ENCODE data around the gene C6orf89. TPM values are rescaled to one million over a fixed set of nuclear protein-coding genes. Genes with fewer than 3 reads are reported as not detected.
"Not testable (repeated sequence)": the region's sequence is repeated elsewhere in the genome, so short reads cannot be mapped to it uniquely, and the experiment has no call there.

The C6orf89 gene
- total RNA-seq, 1 experiment from 2014 or later, result 47.6 TPM

GRCh38 chr6:36945301-36945700 is 59.5 kb downstream of the C6orf89 start:
- no peak for DNase-seq (ENCODE audit: low read depth in 1 of 2, low spot score in 2 of 2)
- Histone ChIP-seq H3K27ac (no peak overlapping the region), H3K9me3 (replicated peaks) (no peaks in the 10 kb centered on the region), H3K4me1 (replicated peaks) (peaks cover 18% of the 10 kb centered on the region), H3K27me3 (replicated peaks) (0 out of 2 replicates have a peak, but pooled peaks cover 3% of the 10 kb centered on the region), H3K4me3 (no peak overlapping the region), H3K36me3 (no peaks in the 10 kb centered on the region)

DNA sequence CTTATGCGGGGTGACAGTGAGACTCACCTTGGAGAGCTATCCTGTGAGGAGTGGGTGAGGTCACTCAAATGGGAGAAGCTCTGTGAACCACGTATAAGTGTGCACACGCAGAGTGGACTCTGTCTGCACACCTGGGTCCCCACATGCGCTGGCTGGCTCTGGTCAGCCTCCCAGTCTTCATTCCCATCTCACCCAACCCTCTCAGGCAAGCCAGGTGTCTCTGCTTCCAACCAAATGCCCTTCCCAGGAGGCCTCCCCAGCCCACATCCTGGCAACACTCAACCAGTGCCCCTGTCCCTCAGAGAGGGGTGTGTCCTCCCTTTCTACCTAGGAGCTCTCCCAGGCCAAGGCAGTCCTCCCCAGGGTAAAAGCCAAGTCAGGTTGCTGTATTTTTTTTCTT is 60.8 kb downstream of the C6orf89 start:
- no peak for DNase-seq (ENCODE audit: low read depth in 1 of 2, low spot score in 2 of 2)
- H3K27me3 ChIP-seq (replicated peaks), result 0 out of 2 replicates have a peak, but pooled peaks cover 3% of the 10 kb centered on the region
- peaks cover 19% of the 10 kb centered on the region for H3K4me1 ChIP-seq (replicated peaks)
- H3K27ac ChIP-seq, result no peak overlapping the region
- no peaks in the 10 kb centered on the region for H3K36me3 ChIP-seq
- H3K9me3 ChIP-seq (replicated peaks), result no peaks in the 10 kb centered on the region
- no peak overlapping the region for H3K4me3 ChIP-seq

DNA sequence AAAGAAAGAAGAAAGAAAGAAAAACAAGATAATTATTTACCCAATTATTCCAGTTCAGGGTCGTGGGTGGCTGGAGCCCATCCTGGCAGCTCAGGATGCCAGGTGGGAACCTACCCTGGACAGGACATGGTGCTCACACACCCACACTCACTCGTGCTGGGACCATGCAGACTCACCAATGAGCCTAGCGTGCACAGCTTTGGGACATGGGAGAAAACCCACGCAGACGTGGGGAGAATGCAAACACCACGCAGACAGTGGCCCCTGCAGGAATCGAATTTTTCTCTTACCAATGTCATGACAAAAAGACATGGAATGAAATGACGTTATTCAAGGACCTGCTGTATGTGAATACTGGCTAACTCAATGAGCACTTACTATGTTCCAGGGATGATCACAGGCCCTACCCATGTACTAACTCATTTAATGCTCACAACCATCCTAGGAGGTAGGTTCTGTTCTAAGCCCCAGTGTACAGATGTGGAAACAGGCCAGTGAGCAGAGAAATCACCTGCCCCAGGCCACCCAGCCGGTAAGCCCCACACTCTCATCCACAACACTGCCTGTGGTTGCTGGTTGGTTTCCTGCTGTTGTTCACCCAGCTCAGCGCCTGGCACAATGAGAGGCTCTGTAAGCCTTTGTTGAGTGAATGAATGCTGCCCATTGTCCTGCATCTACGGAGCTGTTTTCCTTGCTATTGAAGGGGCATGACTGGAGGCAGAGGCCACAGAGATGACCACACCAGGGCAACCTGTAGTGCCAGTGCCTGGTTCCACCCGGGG is 62.0 kb downstream of the C6orf89 start:
- Histone ChIP-seq H3K4me3 (no peak overlapping the region), H3K4me1 (replicated peaks) (peaks cover 19% of the 10 kb centered on the region), H3K27me3 (replicated peaks) (0 out of 2 replicates have a peak, but pooled peaks cover 3% of the 10 kb centered on the region), H3K9me3 (replicated peaks) (no peaks in the 10 kb centered on the region), H3K27ac (no peak overlapping the region), H3K36me3 (no peaks in the 10 kb centered on the region)
- DNase-seq (ENCODE audit: low read depth in 1 of 2, low spot score in 2 of 2), result no peak

- not testable (repeated sequence) for H3K4me3 ChIP-seq; H3K36me3 ChIP-seq; H3K9me3 ChIP-seq (replicated peaks); H3K27me3 ChIP-seq (replicated peaks); DNase-seq (ENCODE audit: low read depth in 1 of 2, low spot score in 2 of 2)
- peaks cover 19% of the 10 kb centered on the region for H3K4me1 ChIP-seq (replicated peaks)
- H3K27ac ChIP-seq, result peak overlapping the region; percentile 39
These were observed 63.3 kb downstream of the C6orf89 start for GRCh38 chr6:36949076-36949475.

DNA sequence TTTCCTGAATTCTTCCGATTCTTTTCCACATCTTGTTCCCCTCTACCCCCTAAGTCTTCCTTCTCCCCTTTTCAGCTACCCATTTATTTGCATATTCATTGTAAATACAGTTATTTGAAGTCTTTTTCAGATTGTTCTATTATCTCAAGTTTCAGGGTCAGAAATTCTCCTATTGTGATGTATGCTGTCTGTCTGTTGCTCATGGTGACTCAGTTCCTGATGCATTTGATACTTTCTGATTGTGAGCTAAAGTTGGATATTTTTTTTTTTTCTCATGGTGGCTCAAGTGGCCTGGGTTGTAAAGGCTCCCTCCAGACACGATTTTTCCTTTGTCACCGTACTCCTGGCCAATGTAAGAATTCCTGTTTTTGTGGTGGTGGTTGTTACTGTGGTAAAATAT is 63.9 kb downstream of the C6orf89 start:
- H3K4me3 ChIP-seq, result no peak overlapping the region
- H3K4me1 ChIP-seq (replicated peaks), result peaks cover 19% of the 10 kb centered on the region
- H3K36me3 ChIP-seq, result no peaks in the 10 kb centered on the region
- 0 out of 2 replicates have a peak, but pooled peaks cover 3% of the 10 kb centered on the region for H3K27me3 ChIP-seq (replicated peaks)
- no peaks in the 10 kb centered on the region; the same call in 1 of the 2 replicates for H3K9me3 ChIP-seq (replicated peaks)
- DNase-seq (ENCODE audit: low read depth in 1 of 2, low spot score in 2 of 2), result peak in 1 of 2 experiments; percentile 46
- peak overlapping the region; percentile 39 for H3K27ac ChIP-seq

GRCh38 chr6:36953931-36954261 is 68.1 kb downstream of the C6orf89 start:
- no peak for DNase-seq (ENCODE audit: low read depth in 1 of 2, low spot score in 2 of 2)
- Histone ChIP-seq H3K27ac (no peak overlapping the region), H3K27me3 (replicated peaks) (no peaks in the 10 kb centered on the region), H3K4me3 (no peak overlapping the region), H3K36me3 (no peaks in the 10 kb centered on the region), H3K4me1 (replicated peaks) (peaks cover 14% of the 10 kb centered on the region), H3K9me3 (replicated peaks) (no peaks in the 10 kb centered on the region; the same call in 1 of the 2 replicates)

- Histone ChIP-seq H3K4me3 (no peak within 1 kb of the TSS), H3K9me3 (replicated peaks) (no peaks in the 10 kb centered on the region; the same call in 1 of the 2 replicates)
- no peak for DNase-seq (ENCODE audit: low read depth in 1 of 2, low spot score in 2 of 2)
These were observed 68.6 kb downstream of the C6orf89 start, which contains the start of gene PI16 for GRCh38 chr6:36954262-36954931. TSS of gene PI16 (plus strand) at chr6:36954738. CDS start at chr6:36954761, 23 bp downstream.

DNA sequence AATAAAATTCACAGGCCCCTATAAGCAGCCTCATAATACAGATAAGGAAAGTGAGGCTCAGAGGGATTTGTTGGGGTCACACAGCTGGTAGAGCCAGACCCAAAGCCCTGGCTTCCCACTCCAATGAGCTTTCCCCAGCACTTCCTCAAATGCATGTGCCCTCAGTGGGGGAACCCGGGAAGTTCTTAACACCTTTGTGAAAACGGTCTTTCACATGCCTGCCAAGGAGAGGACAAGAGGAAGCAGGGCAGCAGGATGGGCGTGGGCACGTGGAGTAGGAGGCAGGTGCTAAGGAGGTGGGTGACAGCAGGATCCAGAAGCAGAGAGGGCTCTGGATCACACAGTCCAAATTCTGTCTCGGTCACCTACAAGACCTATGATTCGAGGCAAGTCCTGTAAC is 69.4 kb downstream of the C6orf89 start:
- Histone ChIP-seq H3K9me3 (replicated peaks) (no peaks in the 10 kb centered on the region; the same call in 1 of the 2 replicates), H3K27me3 (replicated peaks) (no peaks in the 10 kb centered on the region), H3K36me3 (no peaks in the 10 kb centered on the region), H3K27ac (no peak overlapping the region), H3K4me3 (no peak overlapping the region), H3K4me1 (replicated peaks) (peaks cover 5% of the 10 kb centered on the region)
- DNase-seq (ENCODE audit: low read depth in 1 of 2, low spot score in 2 of 2), result no peak

More at GRCh38 chr6:36954262-36954931, 68.6 kb downstream of the C6orf89 start, which contains the start of gene PI16:
- Histone ChIP-seq H3K27me3 (replicated peaks) (no peaks in the 10 kb centered on the region), H3K27ac (no peak within 1 kb of the TSS), H3K36me3 (no peaks in the 10 kb centered on the region), H3K4me1 (replicated peaks) (peaks cover 9% of the 10 kb centered on the region)

- no peaks in the 10 kb centered on the region for H3K36me3 ChIP-seq
- H3K27me3 ChIP-seq (replicated peaks), result no peaks in the 10 kb centered on the region
- H3K27ac ChIP-seq, result no peak overlapping the region
- H3K4me3 ChIP-seq, result no peak overlapping the region
- no peaks in the 10 kb centered on the region; the same call in 1 of the 2 replicates for H3K9me3 ChIP-seq (replicated peaks)
- no peak for DNase-seq (ENCODE audit: low read depth in 1 of 2, low spot score in 2 of 2)
- peaks cover 8% of the 10 kb centered on the region for H3K4me1 ChIP-seq (replicated peaks)
These were observed 70.1 kb downstream of the C6orf89 start for GRCh38 chr6:36955671-36956445.

- no peaks in the 10 kb centered on the region for H3K27me3 ChIP-seq (replicated peaks)
- H3K4me3 ChIP-seq, result no peak overlapping the region
- H3K9me3 ChIP-seq (replicated peaks), result no peaks in the 10 kb centered on the region; the same call in 1 of the 2 replicates
- no peak for DNase-seq (ENCODE audit: low read depth in 1 of 2, low spot score in 2 of 2)
- H3K27ac ChIP-seq, result no peak overlapping the region
- H3K4me1 ChIP-seq (replicated peaks), result peaks cover 13% of the 10 kb centered on the region
- H3K36me3 ChIP-seq, result no peaks in the 10 kb centered on the region
These were observed 70.7 kb downstream of the C6orf89 start for GRCh38 chr6:36956446-36956820.

DNA sequence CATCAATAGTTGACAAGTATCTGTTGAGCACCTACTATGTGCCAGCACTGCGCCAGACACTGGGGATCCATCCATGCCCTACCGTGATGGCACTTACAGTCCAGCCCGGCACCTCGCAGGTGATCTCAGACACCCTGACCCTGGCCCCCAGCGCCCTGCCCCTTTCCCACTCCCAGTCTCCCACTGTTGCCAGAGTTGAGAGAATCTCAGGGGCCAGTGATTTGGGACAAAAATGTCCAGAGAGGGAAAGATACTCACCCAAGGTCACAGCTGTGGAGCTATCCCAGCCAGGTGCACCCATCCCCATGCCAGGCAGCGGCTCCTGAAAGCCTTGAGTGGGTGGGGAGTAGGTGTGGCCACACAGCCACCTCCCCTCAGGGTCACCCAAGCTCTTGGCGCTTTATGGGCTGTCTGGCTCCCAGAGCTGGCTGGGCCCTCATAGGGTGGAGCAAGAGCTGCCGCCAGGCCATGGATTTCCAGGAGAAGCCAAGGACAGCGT is 72.1 kb downstream of the C6orf89 start:
- H3K4me3 ChIP-seq, result no peak overlapping the region

GRCh38 chr6:36958775-36959554 is 73.2 kb downstream of the C6orf89 start:
- Histone ChIP-seq H3K9me3 (replicated peaks) (no peaks in the 10 kb centered on the region; the same call in 1 of the 2 replicates), H3K27ac (no peak overlapping the region), H3K4me1 (replicated peaks) (peaks cover 13% of the 10 kb centered on the region), H3K27me3 (replicated peaks) (no peaks in the 10 kb centered on the region), H3K36me3 (no peaks in the 10 kb centered on the region), H3K4me3 (no peak overlapping the region)
- DNase-seq (ENCODE audit: low read depth in 1 of 2, low spot score in 2 of 2), result no peak

More for the DNA sequence above, 72.1 kb downstream of the C6orf89 start:
- peaks cover 13% of the 10 kb centered on the region for H3K4me1 ChIP-seq (replicated peaks)
- DNase-seq (ENCODE audit: low read depth in 1 of 2, low spot score in 2 of 2), result no peak
- H3K27me3 ChIP-seq (replicated peaks), result no peaks in the 10 kb centered on the region
- no peak overlapping the region for H3K27ac ChIP-seq
- no peaks in the 10 kb centered on the region; the same call in 1 of the 2 replicates for H3K9me3 ChIP-seq (replicated peaks)
- no peaks in the 10 kb centered on the region for H3K36me3 ChIP-seq

All from SJSA1 (cell line).